Glomerular visceral epithelial cell (primary cell): ENCODE results near the gene CRACR2A.

Experiments
- DNase-seq: peaks from one replicate; pipeline ENCODE4 v3.0.0-alpha.2; 2016; ENCODE audit errors: extremely low spot score

The CRACR2A gene

GRCh38 chr12:3622021-3622821 is 130.7 kb downstream of the CRACR2A start:
- no peak for DNase-seq

- DNase-seq = no peak
Measured at GRCh38 chr12:3620856-3621255, 132.1 kb downstream of the CRACR2A start.

- DNase-seq = no peak
Measured at GRCh38 chr12:3617565-3617964, 135.3 kb downstream of the CRACR2A start.

GRCh38 chr12:3615862-3616261 is 137.0 kb downstream of the CRACR2A start:
- no peak for DNase-seq

- no peak for DNase-seq
Measured at GRCh38 chr12:3614806-3615466, 138.0 kb downstream of the CRACR2A start.

GRCh38 chr12:3613641-3614395 is 139.1 kb downstream of the CRACR2A start:
- no peak for DNase-seq

- no peak for DNase-seq
Measured at GRCh38 chr12:3611860-3612703, 140.8 kb downstream of the CRACR2A start.

- DNase-seq = no peak
Measured at GRCh38 chr12:3607821-3608220, 145.1 kb downstream of the CRACR2A start.

GRCh38 chr12:3607039-3607720 is 145.7 kb downstream of the CRACR2A start:
- DNase-seq = no peak

GRCh38 chr12:3606128-3606527 is 146.8 kb downstream of the CRACR2A start:
- no peak for DNase-seq

GRCh38 chr12:3605692-3606091 is 147.2 kb downstream of the CRACR2A start:
- DNase-seq = no peak

- DNase-seq = peak; percentile 46
Measured at GRCh38 chr12:3604748-3605586, 147.9 kb downstream of the CRACR2A start.

GRCh38 chr12:3604286-3604685 is 148.6 kb downstream of the CRACR2A start:
- no peak for DNase-seq

- no peak for DNase-seq
Measured at GRCh38 chr12:3603576-3603975, 149.3 kb downstream of the CRACR2A start.

GRCh38 chr12:3602488-3602887 is 150.4 kb downstream of the CRACR2A start:
- DNase-seq = no peak

- DNase-seq = no peak
Measured at GRCh38 chr12:3601461-3602150, 151.3 kb downstream of the CRACR2A start.

GRCh38 chr12:3600951-3601350 is 152.0 kb downstream of the CRACR2A start:
- no peak for DNase-seq

GRCh38 chr12:3600039-3600720 is 152.7 kb downstream of the CRACR2A start:
- DNase-seq = no peak
